Mucosa of descending colon (tissue), 3 donors: ENCODE measurements around the gene PLD5. TPM values are rescaled to one million over a fixed set of nuclear protein-coding genes. Genes with fewer than 3 reads are reported as not detected.

Experiments
- ATAC-seq: fragments of 200-7000 bp; cut with Tn5 transposase; one replicate; pipeline ENCODE4 v1.9.1; 2020; ENCODE audit warnings: mild to moderate bottlenecking, moderate library complexity
- DNase-seq, 3 donors: peaks; one replicate each; pipeline ENCODE4 v3.0.0-alpha.2; 2020
- H3K36me3 ChIP-seq: fragments of 200-600 bp; one replicate; pipeline ENCODE4 v1.8.0; 2021; ENCODE audit warnings: low read depth, mild to moderate bottlenecking
- H3K4me1 ChIP-seq: fragments of 200-600 bp; one replicate; pipeline ENCODE4 v1.8.0; 2021; ENCODE audit warnings: low read depth, mild to moderate bottlenecking
- H3K4me3 ChIP-seq: fragments of 200-600 bp; one replicate; pipeline ENCODE4 v1.8.0; 2021; ENCODE audit warnings: mild to moderate bottlenecking
- H3K9me3 ChIP-seq: fragments of 200-600 bp; one replicate; pipeline ENCODE4 v1.8.0; 2021; ENCODE audit warnings: mild to moderate bottlenecking
- CTCF ChIP-seq: fragments of 200-600 bp; IDR thresholded peaks from one replicate; pipeline ENCODE4 v1.8.0; 2022; ENCODE audit warnings: antibody characterized with exemption, mild to moderate bottlenecking
- intact Hi-C, 2 donors: fragments of 100-400 bp; cut with DNase I in 1 of 2; cut with micrococcal nuclease in 1 of 2; formaldehyde crosslinking; loops; one replicate each; pipeline versions ENCODE4 v1.11.0 to v1.11.1; 2022; cut with DNase I, micrococcal nuclease
- total RNA-seq, 3 donors: library from RNA; stranded (reverse); fragmentation: NEBNext Ultra II Directional in 2 of 3; extraction: Animal tissue kit (Norgen Biotek cat#: 25700) in 2 of 3; gene quantifications; one replicate each; pipeline versions ENCODE4 v1.2.1 to v1.2.4, GENCODE V29; 2021 to 2023
- donor health status: DM: no; HTN: no; CAD: no; lungs with moderate emphysema.
- donor health status: DM: no; HTN: no; CAD: no.
- donor health status: DM: no; HTN: yes; CAD: no.

The PLD5 gene
- total RNA-seq, 3 donors from 2014 or later = 0.54 TPM; not detected in 2

- intact Hi-C loops = no loop called here
- TF ChIP-seq CTCF = no peak
- no peak overlapping the region for H3K4me3 ChIP-seq
These were observed 468.7 kb downstream of the PLD5 start for GRCh38 chr1:242055749-242056320.

GRCh38 chr1:242043165-242043564 is 481.3 kb downstream of the PLD5 start:
- H3K36me3 ChIP-seq = no peaks in the 10 kb centered on the region
- H3K4me1 ChIP-seq = no peaks in the 10 kb centered on the region
- intact Hi-C loops = no loop called here
- no peaks in the 10 kb centered on the region for H3K9me3 ChIP-seq
- no peak for DNase-seq
- no peak overlapping the region for H3K4me3 ChIP-seq
- no peak for ATAC-seq
- no peak for TF ChIP-seq CTCF

More at GRCh38 chr1:242055749-242056320, 468.7 kb downstream of the PLD5 start:
- Histone ChIP-seq H3K9me3 (peaks cover 3% of the 10 kb centered on the region), H3K36me3 (no peaks in the 10 kb centered on the region), H3K4me1 (no peaks in the 10 kb centered on the region)
- ATAC-seq (no peak), DNase-seq (no peak)

GRCh38 chr1:242034392-242034791 is 490.1 kb downstream of the PLD5 start:
- TF ChIP-seq CTCF = no peak
- no peaks in the 10 kb centered on the region for H3K36me3 ChIP-seq
- intact Hi-C loops = no loop called here
- H3K4me3 ChIP-seq = no peak overlapping the region
- no peaks in the 10 kb centered on the region for H3K4me1 ChIP-seq
- DNase-seq (no peak), ATAC-seq (no peak)
- H3K9me3 ChIP-seq = no peaks in the 10 kb centered on the region

GRCh38 chr1:242033447-242033846 is 491.1 kb downstream of the PLD5 start:
- no peak for TF ChIP-seq CTCF
- Histone ChIP-seq H3K9me3 (no peaks in the 10 kb centered on the region), H3K4me1 (no peaks in the 10 kb centered on the region), H3K36me3 (no peaks in the 10 kb centered on the region), H3K4me3 (no peak overlapping the region)
- DNase-seq (no peak), ATAC-seq (no peak)
- intact Hi-C loops = no loop called here
